IPS-NIHi7 (cell line): ENCODE measurements around the gene REN.

Experiments used
- DNase-seq: peaks from one replicate; pipeline ENCODE4 v3.0.0; 2012; ENCODE audit warnings: mixed read lengths; ENCODE audit errors: extremely low spot score

The REN gene

GRCh38 chr1:204166219-204166618, at the start of gene REN:
Gene REN (minus strand): TSS chr1:204166337. CDS start chr1:204166293, 44 bp downstream.
- no peak for DNase-seq

- DNase-seq = peak; percentile 92
These were observed 47.8 kb upstream of the REN start, which contains the start of gene GOLT1A for GRCh38 chr1:204213668-204214662. Gene GOLT1A (minus strand): TSS chr1:204213988. CDS start chr1:204213906, 82 bp downstream.

- DNase-seq = no peak
These were observed 46.6 kb upstream of the REN start for GRCh38 chr1:204212715-204213114.

GRCh38 chr1:204211046-204211445, 44.9 kb upstream of the REN start:
- DNase-seq = no peak

GRCh38 chr1:204207136-204207616, 41.0 kb upstream of the REN start:
- DNase-seq = peak; percentile 94

GRCh38 chr1:204206121-204206520, 40.0 kb upstream of the REN start:
- no peak for DNase-seq

- DNase-seq = no peak
These were observed 39.3 kb upstream of the REN start for GRCh38 chr1:204205486-204205885.

- no peak for DNase-seq
These were observed 38.8 kb upstream of the REN start for GRCh38 chr1:204204944-204205343.

GRCh38 chr1:204203206-204203767, 37.1 kb upstream of the REN start:
- no peak for DNase-seq

- DNase-seq = no peak
These were observed 36.3 kb upstream of the REN start for GRCh38 chr1:204202481-204202880.

GRCh38 chr1:204201348-204202040, 35.4 kb upstream of the REN start:
- DNase-seq = no peak

- DNase-seq = no peak
These were observed 33.4 kb upstream of the REN start for GRCh38 chr1:204199579-204199978.

- DNase-seq = peak; percentile 65
These were observed 32.5 kb upstream of the REN start for GRCh38 chr1:204198348-204199340.

GRCh38 chr1:204197068-204197467, 30.9 kb upstream of the REN start:
- no peak for DNase-seq

GRCh38 chr1:204196068-204196795, 30.1 kb upstream of the REN start, which contains the start of gene KISS1:
Gene KISS1 (minus strand): TSS chr1:204196491. CDS start chr1:204192876, 3,615 bp downstream.
- peak; percentile 51 for DNase-seq

GRCh38 chr1:204194771-204195170, 28.6 kb upstream of the REN start:
- DNase-seq = no peak

- DNase-seq = no peak
These were observed 27.9 kb upstream of the REN start for GRCh38 chr1:204194080-204194479.

- no peak for DNase-seq
These were observed 26.6 kb upstream of the REN start for GRCh38 chr1:204192589-204193352.

- no peak for DNase-seq
These were observed 25.9 kb upstream of the REN start for GRCh38 chr1:204192046-204192445.
